ENCODE data around the gene ARPC5.
"Not testable (repeated sequence)": the region's sequence is repeated elsewhere in the genome, so short reads cannot be mapped to it uniquely, and the experiment has no call there.

ARPC5 gene

GRCh38 chr1:183646776-183647175 lies 11.2 kb upstream of the ARPC5 start:
- DNase-seq (ENCODE audit: low read depth) = no peak

GRCh38 chr1:183645531-183645930 lies 9.9 kb upstream of the ARPC5 start:
- no peak for DNase-seq (ENCODE audit: low read depth)

- DNase-seq (ENCODE audit: low read depth) = no peak
Observed at GRCh38 chr1:183642166-183642565, 6.6 kb upstream of the ARPC5 start.

GRCh38 chr1:183640193-183640592 lies 4.6 kb upstream of the ARPC5 start:
- DNase-seq (ENCODE audit: low read depth) = no peak

GRCh38 chr1:183638649-183639387 lies 3.2 kb upstream of the ARPC5 start:
- no peak for DNase-seq (ENCODE audit: low read depth)

- no peak for DNase-seq (ENCODE audit: low read depth)
Observed at GRCh38 chr1:183636783-183637182, 1.2 kb upstream of the ARPC5 start.

GRCh38 chr1:183636334-183636682 lies 725 bp upstream of the ARPC5 start:
- no peak for DNase-seq (ENCODE audit: low read depth)

- peak; percentile 9 for DNase-seq (ENCODE audit: low read depth)
Observed at GRCh38 chr1:183635099-183635605, 431 bp downstream of the ARPC5 start.

GRCh38 chr1:183634429-183635065 lies 1.0 kb downstream of the ARPC5 start:
- DNase-seq (ENCODE audit: low read depth) = no peak

GRCh38 chr1:183633676-183634343 lies 1.8 kb downstream of the ARPC5 start:
- no peak for DNase-seq (ENCODE audit: low read depth)

- no peak for DNase-seq (ENCODE audit: low read depth)
Observed at GRCh38 chr1:183632964-183633363, 2.6 kb downstream of the ARPC5 start.

GRCh38 chr1:183632114-183632513 lies 3.5 kb downstream of the ARPC5 start:
- no peak for DNase-seq (ENCODE audit: low read depth)

- DNase-seq (ENCODE audit: low read depth) = no peak
Observed at GRCh38 chr1:183630748-183631147, 4.8 kb downstream of the ARPC5 start.

- no peak for DNase-seq (ENCODE audit: low read depth)
Observed at GRCh38 chr1:183628537-183628936, 7.0 kb downstream of the ARPC5 start.

GRCh38 chr1:183626236-183626635 lies 9.3 kb downstream of the ARPC5 start:
- DNase-seq (ENCODE audit: low read depth) = not testable (repeated sequence)

- no peak for DNase-seq (ENCODE audit: low read depth)
Observed at GRCh38 chr1:183622884-183623785, 12.4 kb downstream of the ARPC5 start.

GRCh38 chr1:183622013-183622412 lies 13.6 kb downstream of the ARPC5 start:
- no peak for DNase-seq (ENCODE audit: low read depth)

- no peak for DNase-seq (ENCODE audit: low read depth)
Observed at GRCh38 chr1:183620311-183620710, 15.3 kb downstream of the ARPC5 start.

GRCh38 chr1:183619781-183620180 lies 15.8 kb downstream of the ARPC5 start:
- DNase-seq (ENCODE audit: low read depth) = no peak

GRCh38 chr1:183618202-183618601 lies 17.4 kb downstream of the ARPC5 start:
- DNase-seq (ENCODE audit: low read depth) = not testable (repeated sequence)

- not testable (repeated sequence) for DNase-seq (ENCODE audit: low read depth)
Observed at GRCh38 chr1:183612975-183613374, 22.6 kb downstream of the ARPC5 start.

- no peak for DNase-seq (ENCODE audit: low read depth)
Observed at GRCh38 chr1:183612407-183612806, 23.2 kb downstream of the ARPC5 start.

Data from stimulated activated CD8-positive, alpha-beta memory T cell treated with anti-CD3 and anti-CD28 coated beads, Interleukin-12 subunit alpha, Interleukin-12 subunit beta, amount 100 ng/mL, for 4 hours (primary cell).